Fibroblast of lung (primary cell): ENCODE results near the gene MXI1.

ENCODE experiments used
- EZH2 ChIP-seq: IDR thresholded peaks from 2 replicates; pipeline ENCODE4 v1.5.1; 2012; ENCODE audit warnings: low read length, control low read depth, mild to moderate bottlenecking; ENCODE audit errors: missing control alignments
- TF ChIP-seq, protein P1 (sequence below), 2 donors: IDR thresholded peaks in 1 of 2; conservative IDR thresholded peaks in 1 of 2; 1 replicate in 1 of 2; 2 replicates in 1 of 2; pipeline ENCODE4 v1.5.1; 2011 to 2012; ENCODE audit warnings: low read length in 2 of 2, control low read depth in 1 of 2, inconsistent platforms in 1 of 2, low read depth in 1 of 2, mild to moderate bottlenecking in 1 of 2

DNA sequence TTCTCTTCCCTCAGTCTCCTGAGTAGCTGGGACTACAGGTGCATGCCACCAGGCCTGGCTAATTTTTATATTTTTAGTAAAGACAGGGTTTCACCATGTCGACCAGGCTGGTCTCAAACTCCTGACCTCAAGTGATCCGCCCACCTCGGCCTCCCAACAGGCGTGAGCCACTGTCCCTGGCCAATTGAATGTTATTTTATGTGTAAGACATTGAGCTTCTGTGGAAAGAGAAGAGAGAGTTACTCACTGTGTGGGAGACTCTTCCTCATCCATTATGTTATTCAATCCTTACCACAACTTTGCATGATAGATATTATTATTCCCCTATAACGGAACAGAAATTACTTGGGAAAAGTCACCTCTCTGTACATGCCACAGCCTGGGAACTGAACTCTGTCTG is 32.6 kb upstream of the MXI1 start:
- TF ChIP-seq, protein P1, sequence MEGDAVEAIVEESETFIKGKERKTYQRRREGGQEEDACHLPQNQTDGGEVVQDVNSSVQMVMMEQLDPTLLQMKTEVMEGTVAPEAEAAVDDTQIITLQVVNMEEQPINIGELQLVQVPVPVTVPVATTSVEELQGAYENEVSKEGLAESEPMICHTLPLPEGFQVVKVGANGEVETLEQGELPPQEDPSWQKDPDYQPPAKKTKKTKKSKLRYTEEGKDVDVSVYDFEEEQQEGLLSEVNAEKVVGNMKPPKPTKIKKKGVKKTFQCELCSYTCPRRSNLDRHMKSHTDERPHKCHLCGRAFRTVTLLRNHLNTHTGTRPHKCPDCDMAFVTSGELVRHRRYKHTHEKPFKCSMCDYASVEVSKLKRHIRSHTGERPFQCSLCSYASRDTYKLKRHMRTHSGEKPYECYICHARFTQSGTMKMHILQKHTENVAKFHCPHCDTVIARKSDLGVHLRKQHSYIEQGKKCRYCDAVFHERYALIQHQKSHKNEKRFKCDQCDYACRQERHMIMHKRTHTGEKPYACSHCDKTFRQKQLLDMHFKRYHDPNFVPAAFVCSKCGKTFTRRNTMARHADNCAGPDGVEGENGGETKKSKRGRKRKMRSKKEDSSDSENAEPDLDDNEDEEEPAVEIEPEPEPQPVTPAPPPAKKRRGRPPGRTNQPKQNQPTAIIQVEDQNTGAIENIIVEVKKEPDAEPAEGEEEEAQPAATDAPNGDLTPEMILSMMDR (conservative IDR thresholded peaks at IDR 0.05 in 1 of 2, IDR thresholded peaks at IDR 0.05 in 1 of 2; ENCODE audit: low read depth in 1 of 2, low read length in 2 of 2) = no peak
- TF ChIP-seq EZH2 = no peak
